Middle frontal gyrus (tissue), 1 donor: ENCODE data around the gene KCTD3.
A peak's percentile ranks its signal among the peaks of the same experiment; 100 is the strongest.

ENCODE experiments used
- DNase-seq: peaks from one replicate; pipeline ENCODE4 v3.0.0-alpha.2; 2015; ENCODE audit warnings: low spot score; ENCODE audit errors: extremely low spot score

The KCTD3 gene

GRCh38 chr1:215566556-215567490 is at the start of gene KCTD3:
Gene KCTD3 (plus strand): TSS chr1:215567304. CDS start chr1:215567686, 382 bp downstream.
- peak; percentile 60 for DNase-seq

- DNase-seq: no peak
Observed at GRCh38 chr1:215517441-215517891, 49.6 kb upstream of the KCTD3 start.

GRCh38 chr1:215518594-215518993 is 48.5 kb upstream of the KCTD3 start:
- no peak for DNase-seq

DNA sequence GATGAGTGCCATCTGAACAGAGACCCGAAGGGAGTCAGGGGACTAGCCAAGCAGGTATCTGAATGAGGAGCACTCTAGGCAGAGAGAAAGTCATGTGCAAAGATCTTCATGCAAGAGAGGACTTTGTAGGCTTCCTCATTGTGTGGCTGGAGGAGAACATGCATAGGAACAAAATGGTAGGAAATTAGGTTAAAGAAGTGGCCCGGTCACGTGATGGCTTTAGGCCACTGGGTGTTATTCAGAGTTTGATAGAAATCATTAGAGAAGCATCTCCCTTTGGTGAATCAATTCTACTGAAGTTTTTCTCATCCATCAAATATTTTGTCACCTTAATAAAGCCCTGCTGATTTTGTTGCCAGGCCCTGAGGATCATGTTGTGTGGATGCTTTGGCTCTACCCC is 45.8 kb upstream of the KCTD3 start:
- no peak for DNase-seq

DNA sequence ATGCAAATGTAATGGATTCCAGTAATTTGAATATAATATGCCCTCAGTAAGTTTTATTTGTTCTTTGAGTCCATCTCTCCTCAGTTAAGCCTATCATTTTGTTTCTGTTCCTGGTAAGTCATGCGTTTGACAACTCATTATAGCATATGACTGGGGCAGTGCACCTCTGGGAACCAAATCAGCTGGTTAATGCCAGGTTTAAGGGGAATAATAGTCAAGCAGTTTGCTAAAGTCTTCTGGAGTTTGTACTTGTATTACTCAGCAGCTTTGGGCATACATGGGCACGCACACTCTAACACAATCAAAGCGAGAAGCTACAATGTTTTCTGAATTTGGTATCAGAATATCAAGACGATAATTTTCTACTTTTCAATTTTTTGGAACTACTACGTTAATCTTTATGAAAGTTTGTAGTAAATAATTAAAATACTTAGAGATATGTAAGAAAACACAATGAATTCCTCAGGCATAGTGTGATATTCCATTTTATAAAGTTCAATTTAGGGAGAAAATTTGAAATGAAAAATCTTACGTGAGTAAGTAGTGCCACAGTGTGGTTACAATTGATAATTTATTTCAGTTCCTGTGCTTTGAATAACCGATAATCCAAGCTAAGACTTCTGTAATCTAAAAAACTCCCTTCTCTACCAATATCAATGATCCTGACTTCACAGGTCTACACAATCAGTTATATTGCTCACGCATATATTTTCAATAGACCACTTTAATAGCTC is 43.8 kb upstream of the KCTD3 start:
- DNase-seq: no peak

- no peak for DNase-seq
Observed at GRCh38 chr1:215523906-215524305, 43.2 kb upstream of the KCTD3 start.

GRCh38 chr1:215526147-215526845 is 40.8 kb upstream of the KCTD3 start:
- peak; percentile 44 for DNase-seq

DNA sequence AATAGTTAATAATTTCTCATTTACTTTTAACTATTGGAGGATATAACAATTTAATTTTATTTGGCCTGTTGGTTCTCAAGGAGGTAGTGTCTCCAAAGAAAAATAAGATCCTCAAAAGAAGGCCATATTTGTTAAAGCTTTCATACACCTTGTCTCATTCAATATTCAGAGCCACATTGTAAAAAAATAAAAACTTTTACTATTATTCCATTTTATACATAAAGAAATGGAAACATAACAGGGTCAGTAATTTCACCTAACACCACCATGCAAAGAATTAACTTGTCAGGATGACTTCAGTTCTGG is 40.3 kb upstream of the KCTD3 start:
- no peak for DNase-seq

- DNase-seq: no peak
Observed at GRCh38 chr1:215529111-215529510, 38.0 kb upstream of the KCTD3 start.

DNA sequence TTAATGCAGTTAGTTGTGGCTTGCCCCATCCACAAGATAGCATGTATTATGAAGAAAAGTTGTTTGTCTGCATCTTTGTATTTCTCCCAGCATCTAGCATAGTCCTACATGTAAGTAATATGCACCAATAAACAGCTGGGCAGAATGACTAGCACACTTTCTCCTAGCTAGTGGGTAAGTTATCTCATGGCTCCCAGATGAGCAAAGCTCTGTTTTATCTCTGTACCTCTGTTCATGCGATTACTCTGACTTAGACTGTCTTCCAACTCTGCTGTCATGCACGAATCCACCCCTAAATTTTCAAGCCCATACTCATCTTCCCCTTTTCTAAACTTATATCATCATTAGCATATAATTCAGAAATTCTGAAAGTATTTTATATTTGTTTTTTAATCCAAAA is 37.5 kb upstream of the KCTD3 start:
- DNase-seq: no peak

DNA sequence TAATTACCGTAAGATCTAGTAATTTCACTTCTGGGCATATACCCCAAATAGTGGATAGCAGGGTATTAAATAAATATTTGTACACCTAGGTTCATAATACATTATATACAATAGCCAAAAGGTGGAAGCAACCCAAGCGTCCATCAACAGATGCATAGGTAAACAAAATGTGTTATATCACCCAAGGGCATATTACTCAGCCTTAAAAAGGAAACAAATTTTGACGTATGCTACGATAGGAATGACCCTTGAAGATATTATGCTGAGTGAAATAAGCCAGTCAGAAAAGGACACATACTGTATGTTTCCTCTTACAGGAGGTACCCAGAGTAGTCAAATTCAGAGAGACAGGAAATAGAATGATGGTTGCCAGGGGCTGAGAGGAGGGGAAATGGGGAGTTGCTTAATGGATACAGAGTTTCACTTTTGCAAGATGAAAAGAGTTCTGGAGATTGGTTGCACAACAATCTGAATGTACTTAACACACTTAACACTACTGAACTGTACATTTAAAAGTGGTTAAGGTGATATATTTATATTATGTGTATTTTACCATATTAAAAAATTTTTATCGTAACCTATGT is 36.6 kb upstream of the KCTD3 start:
- DNase-seq: no peak

DNA sequence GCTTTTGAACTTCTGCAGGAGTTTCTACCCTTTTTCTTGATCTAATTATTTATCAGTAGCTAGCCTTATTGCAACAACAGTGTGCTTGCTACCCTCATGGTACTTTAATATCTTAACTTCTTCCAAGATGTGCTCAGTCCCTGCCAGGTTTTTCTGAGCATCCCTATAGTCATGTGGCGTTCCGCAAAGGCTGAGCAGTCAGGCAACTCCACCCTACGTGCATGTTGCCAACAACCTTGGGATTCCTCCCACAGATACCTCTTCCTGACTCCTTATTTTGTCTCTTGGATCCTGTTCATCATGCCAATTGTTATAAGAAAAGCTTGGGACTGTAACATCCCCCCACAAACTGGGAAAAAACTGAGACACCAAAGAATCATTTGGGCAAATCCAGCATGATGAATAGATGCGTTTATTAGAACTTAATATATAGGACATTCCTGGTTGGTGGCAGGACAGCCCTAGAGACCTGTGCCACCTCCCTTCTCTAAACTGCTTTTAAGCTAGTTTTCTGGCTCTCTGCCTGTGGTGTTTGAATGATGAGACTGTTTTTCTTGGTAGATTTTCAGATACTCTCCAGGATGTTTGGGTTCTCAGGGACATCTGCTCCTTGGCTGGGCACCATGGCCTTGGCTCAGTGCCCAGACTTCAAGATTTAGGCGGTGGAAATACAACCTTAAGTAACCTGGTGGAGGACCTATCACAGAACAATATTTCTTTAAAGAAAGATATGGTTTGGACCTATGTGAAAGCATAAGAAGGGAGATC is 27.1 kb upstream of the KCTD3 start:
- DNase-seq: no peak

DNA sequence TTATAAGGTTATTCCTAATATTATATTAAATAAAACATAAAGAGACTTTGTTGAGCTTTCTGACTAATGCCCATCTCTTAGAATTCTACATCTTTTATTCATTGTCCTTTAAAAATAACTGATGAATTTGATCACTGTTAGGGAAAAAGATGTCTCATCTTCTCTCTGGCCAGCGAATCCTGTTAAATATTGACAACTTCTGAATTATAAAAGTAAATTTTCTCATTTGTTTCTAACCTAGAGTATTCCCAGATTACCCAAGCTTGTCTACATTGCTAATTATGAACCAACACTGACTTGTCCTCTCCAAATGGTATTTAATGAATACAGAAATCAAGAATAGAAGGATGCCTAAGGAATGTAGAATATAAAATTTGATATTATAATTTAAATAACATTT is 24.8 kb upstream of the KCTD3 start:
- DNase-seq: no peak

DNA sequence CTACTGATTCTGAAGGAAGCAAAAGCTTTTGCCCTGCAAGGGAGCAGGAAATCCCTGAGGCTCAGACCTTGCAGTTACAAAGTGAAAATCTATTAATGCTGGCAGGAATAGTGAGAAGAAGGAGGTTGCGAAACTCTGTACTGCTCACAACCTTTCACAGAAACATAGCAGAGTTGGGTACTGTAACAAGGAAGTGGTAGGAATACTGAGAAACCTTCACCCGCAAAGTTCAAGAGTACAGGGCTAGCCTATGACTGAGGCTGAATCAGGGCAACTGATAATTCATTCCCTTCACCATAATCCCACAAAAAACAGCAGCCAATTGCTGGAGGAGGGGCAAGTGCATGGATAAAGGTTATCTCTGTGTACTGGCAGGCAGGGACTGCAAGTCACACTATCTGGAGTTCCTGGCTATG is 23.9 kb upstream of the KCTD3 start:
- no peak for DNase-seq

- no peak for DNase-seq
Observed at GRCh38 chr1:215543806-215544205, 23.3 kb upstream of the KCTD3 start.

- no peak for DNase-seq
Observed at GRCh38 chr1:215544566-215544965, 22.5 kb upstream of the KCTD3 start.

GRCh38 chr1:215545096-215545495 is 22.0 kb upstream of the KCTD3 start:
- DNase-seq: no peak

- DNase-seq: no peak
Observed at GRCh38 chr1:215547011-215547410, 20.1 kb upstream of the KCTD3 start.

DNA sequence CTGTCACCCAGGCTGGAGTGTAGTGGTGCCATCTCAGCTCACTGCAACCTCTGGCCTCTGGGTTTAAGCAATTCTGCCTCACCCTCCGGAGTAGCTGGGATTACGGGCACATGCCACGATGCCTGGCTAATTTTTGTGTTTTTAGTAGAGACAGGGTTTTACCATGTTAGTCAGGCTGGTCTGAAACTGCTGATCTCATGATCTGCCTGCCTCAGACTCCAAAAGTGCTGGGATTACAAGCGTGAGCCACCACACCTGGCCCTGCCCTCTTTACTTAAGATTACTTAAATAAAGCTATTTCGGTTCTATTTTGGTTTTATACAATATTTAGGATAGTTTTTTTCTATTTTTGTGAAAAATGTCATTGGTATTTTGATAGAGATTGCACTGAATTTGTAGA is 15.3 kb upstream of the KCTD3 start:
- no peak for DNase-seq

DNA sequence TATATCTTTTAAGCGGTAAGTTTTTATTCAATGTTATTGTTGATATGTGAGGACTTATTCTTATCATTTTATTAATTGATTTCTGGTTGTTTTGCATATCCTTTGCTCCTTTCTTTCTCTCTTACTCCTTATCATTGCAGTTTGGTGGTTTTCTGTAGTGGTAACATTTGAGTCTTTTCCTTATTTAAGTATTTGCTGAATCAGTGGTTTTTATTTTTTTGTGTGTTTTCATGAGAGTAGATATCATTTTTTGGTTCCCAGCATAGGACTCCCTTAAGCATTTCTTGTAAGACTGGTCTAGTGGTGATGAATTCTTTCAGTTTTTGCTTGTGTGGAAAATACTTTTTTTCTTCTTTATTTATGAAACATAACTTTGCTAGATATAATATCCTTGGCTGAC is 12.2 kb upstream of the KCTD3 start:
- DNase-seq: no peak

DNA sequence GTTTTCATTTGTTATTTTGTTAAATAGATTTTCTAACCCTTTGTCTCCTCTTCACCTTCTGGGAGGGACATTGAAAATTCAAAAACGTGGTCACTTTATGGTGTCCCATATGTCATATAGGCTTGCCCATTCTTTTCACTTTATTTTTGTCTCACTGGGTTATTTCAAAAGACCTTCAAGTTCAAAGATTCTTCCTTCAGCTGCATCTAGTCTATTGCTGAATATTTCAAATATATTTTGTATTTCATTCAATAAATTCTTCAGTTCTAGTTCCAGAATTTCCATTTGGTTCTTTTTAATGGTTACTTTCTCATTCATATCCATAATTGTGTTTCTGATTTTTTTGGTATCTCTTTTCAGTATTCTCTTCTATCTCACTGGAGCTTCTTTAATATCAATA is 11.6 kb upstream of the KCTD3 start:
- DNase-seq: no peak
